SK-N-SH (cell line): ENCODE results near the gene MAPK4.

ENCODE experiments used
- JUND ChIP-seq: IDR thresholded peaks from 2 replicates; pipeline ENCODE4 v1.4.0; 2012
- REST ChIP-seq: IDR thresholded peaks from 2 replicates; pipeline ENCODE4 v1.6.1; 2012; ENCODE audit warnings: mild to moderate bottlenecking, low read depth, low read length, moderate library complexity

- TF ChIP-seq JUND (no peak), REST (no peak)
Observed at GRCh38 chr18:50658601-50659000, 98.7 kb downstream of the MAPK4 start.
